Type B pancreatic cell (in vitro differentiated cells): ENCODE measurements around the gene RAB3IP. TPM values are rescaled to one million over a fixed set of nuclear protein-coding genes. Genes with fewer than 3 reads are reported as not detected.
A peak's percentile ranks its signal among the peaks of the same experiment; 100 is the strongest.

Experiments used
- DNase-seq: peaks from one replicate; pipeline ENCODE4 v3.0.0; 2021; ENCODE audit warnings: mixed read lengths; ENCODE audit not compliant: unreplicated experiment; ENCODE audit errors: extremely low spot score
- H3K27ac Mint-ChIP-seq: 2 replicates; pipeline ENCODE4 v1.8.0; 2021; ENCODE audit warnings: mild to moderate bottlenecking, mixed read lengths
- H3K27me3 Mint-ChIP-seq: 2 replicates; pipeline ENCODE4 v1.8.0; 2021; ENCODE audit warnings: mixed read lengths
- H3K36me3 Mint-ChIP-seq: 2 replicates; pipeline ENCODE4 v1.8.0; 2021; ENCODE audit warnings: mixed read lengths
- H3K4me1 Mint-ChIP-seq: one replicate; pipeline ENCODE4 v1.8.0; 2021; ENCODE audit warnings: mixed read lengths; ENCODE audit not compliant: unreplicated experiment
- H3K4me3 Mint-ChIP-seq: 2 replicates; pipeline ENCODE4 v1.8.0; 2021; ENCODE audit warnings: mild to moderate bottlenecking, mixed read lengths
- H3K9me3 Mint-ChIP-seq: 2 replicates; pipeline ENCODE4 v1.8.0; 2021; ENCODE audit warnings: mixed read lengths
- total RNA-seq: library from RNA; stranded (reverse); gene quantifications from 2 replicates; pipeline ENCODE4 v1.2.1, GENCODE V29; 2021; ENCODE audit warnings: low replicate concordance
- TF ChIP-seq, protein P1 (sequence below): fragments of 200-600 bp; sonication (generic); conservative IDR thresholded peaks from 2 replicates; pipeline ENCODE4 v1.5.0; 2021; ENCODE audit warnings: antibody characterized with exemption, mild to moderate bottlenecking

The RAB3IP gene
- total RNA-seq, 1 donor from 2014 or later = 24.3 TPM

DNA sequence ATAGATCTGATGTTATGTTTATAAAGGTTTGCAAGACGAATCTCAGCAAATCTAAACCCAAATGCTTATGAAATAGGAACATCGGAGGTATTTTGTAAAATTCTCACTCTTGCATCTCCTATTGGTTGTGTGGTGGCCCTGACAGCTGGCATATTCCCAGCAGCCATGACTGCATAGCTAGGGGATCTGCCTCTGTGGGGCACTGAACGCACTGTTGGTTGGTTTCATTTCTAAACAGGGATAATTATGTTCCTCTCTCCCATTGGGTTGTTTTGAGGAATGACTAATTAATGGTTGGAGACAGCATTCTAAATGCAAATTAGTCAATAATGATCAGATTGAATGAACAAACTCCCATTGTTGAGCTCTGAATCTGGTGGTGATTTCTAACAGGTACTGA is 36.8 kb upstream of the RAB3IP start:
- no peak for DNase-seq
- no peaks in the 10 kb centered on the region for H3K36me3 Mint-ChIP-seq
- no peaks in the 10 kb centered on the region for H3K9me3 Mint-ChIP-seq
- no peaks in the 10 kb centered on the region for H3K27me3 Mint-ChIP-seq
- H3K4me1 Mint-ChIP-seq = peaks cover 6% of the 10 kb centered on the region
- TF ChIP-seq, protein P1, sequence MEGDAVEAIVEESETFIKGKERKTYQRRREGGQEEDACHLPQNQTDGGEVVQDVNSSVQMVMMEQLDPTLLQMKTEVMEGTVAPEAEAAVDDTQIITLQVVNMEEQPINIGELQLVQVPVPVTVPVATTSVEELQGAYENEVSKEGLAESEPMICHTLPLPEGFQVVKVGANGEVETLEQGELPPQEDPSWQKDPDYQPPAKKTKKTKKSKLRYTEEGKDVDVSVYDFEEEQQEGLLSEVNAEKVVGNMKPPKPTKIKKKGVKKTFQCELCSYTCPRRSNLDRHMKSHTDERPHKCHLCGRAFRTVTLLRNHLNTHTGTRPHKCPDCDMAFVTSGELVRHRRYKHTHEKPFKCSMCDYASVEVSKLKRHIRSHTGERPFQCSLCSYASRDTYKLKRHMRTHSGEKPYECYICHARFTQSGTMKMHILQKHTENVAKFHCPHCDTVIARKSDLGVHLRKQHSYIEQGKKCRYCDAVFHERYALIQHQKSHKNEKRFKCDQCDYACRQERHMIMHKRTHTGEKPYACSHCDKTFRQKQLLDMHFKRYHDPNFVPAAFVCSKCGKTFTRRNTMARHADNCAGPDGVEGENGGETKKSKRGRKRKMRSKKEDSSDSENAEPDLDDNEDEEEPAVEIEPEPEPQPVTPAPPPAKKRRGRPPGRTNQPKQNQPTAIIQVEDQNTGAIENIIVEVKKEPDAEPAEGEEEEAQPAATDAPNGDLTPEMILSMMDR = no peak
- H3K27ac Mint-ChIP-seq = no peak overlapping the region
- no peak overlapping the region for H3K4me3 Mint-ChIP-seq

- peaks cover 6% of the 10 kb centered on the region for H3K4me1 Mint-ChIP-seq
- no peaks in the 10 kb centered on the region for H3K27me3 Mint-ChIP-seq
- TF ChIP-seq, protein P1 = no peak
- H3K36me3 Mint-ChIP-seq = no peaks in the 10 kb centered on the region
- H3K27ac Mint-ChIP-seq = no peak overlapping the region
- no peak for DNase-seq
- no peak overlapping the region for H3K4me3 Mint-ChIP-seq
- no peaks in the 10 kb centered on the region for H3K9me3 Mint-ChIP-seq
Measured at GRCh38 chr12:69703146-69703642, 35.5 kb upstream of the RAB3IP start.

DNA sequence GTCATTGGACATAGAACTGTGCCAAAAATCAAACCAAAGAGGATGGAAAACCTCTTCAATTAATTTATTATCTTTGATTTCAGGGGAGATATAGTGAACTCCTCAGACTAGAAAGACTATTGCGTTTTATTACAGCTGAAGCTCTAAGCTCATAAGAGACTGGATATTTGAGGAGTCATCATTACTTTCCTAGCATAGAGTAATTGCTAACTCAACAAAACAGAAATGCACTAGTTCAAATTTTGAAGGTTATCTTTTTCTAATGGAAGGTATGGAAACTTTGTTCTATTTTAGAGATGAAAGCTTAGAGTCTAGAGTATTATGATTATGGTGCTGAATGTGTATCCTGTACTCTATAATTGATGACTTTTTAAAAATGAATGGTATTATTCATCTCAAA is 34.3 kb upstream of the RAB3IP start:
- Mint-ChIP-seq H3K4me3 (no peak overlapping the region), H3K4me1 (peaks cover 6% of the 10 kb centered on the region), H3K27ac (no peak overlapping the region), H3K27me3 (no peaks in the 10 kb centered on the region), H3K36me3 (no peaks in the 10 kb centered on the region), H3K9me3 (peaks cover 6% of the 10 kb centered on the region)
- DNase-seq = no peak
- TF ChIP-seq, protein P1 = no peak

DNA sequence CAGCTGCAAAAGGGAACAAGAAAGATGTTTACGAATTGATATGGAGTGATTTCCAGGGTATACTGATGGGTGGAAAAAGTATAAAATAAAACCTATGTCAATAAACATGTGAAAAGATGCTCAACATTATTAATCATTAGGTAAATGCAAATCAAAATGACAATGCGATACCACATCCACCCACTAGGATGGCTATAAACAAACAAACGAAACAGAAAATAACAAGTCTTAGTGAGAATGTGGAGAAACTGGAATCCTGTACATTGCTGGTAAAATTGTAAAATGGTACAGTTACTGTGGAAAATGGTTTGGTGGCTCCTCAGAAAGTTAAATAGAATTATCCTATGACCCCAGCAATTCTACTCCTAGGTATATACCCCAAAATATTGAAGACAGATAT is 30.0 kb upstream of the RAB3IP start:
- H3K4me1 Mint-ChIP-seq = no peaks in the 10 kb centered on the region
- no peaks in the 10 kb centered on the region for H3K36me3 Mint-ChIP-seq
- H3K27ac Mint-ChIP-seq = no peak overlapping the region
- H3K4me3 Mint-ChIP-seq = no peak overlapping the region
- no peak for DNase-seq
- TF ChIP-seq, protein P1 = peak; percentile 70
- H3K9me3 Mint-ChIP-seq = peaks cover 11% of the 10 kb centered on the region
- H3K27me3 Mint-ChIP-seq = no peaks in the 10 kb centered on the region

DNA sequence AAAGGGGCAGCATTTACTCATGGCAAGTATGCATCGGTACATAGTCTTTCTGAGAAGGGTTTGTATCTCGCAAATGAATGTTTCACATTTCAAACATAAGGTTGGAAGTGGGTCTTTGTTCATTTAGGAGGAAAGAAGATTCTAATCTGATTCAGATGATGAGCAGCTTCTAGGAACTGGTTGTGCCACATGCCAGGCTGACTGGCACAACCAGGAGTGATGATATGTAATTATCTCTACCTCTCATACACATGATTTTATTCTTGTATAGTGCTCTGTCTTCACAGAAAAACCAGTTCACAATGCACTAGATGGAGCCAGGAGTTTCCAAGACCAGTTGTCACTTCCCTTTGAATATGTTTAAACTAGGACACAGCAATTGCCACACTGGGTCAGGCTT is 25.8 kb upstream of the RAB3IP start:
- Mint-ChIP-seq H3K27ac (no peak overlapping the region), H3K36me3 (no peaks in the 10 kb centered on the region), H3K9me3 (peaks cover 11% of the 10 kb centered on the region), H3K4me3 (no peak overlapping the region), H3K27me3 (no peaks in the 10 kb centered on the region), H3K4me1 (no peaks in the 10 kb centered on the region)
- TF ChIP-seq, protein P1 = no peak
- DNase-seq = no peak

DNA sequence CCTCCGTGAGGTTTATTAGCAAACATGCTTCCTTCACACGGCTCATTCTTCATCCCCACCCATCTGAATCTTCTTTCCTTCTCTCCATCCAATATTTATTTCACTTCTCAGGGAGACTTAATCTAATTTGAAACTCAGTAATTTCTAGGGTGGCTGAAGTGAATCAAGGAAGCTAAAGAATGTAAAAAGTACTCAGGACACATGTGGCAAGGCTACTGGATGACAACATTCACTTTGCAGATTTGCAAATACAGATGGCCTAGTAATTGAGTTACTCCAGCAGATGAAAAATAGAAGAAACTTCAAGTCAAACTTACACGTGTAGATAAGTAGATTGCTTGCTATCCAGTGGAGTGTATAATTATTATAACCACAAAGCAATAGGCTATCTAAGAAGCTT is 24.1 kb upstream of the RAB3IP start:
- no peak overlapping the region for H3K27ac Mint-ChIP-seq
- H3K4me3 Mint-ChIP-seq = no peak overlapping the region
- peaks cover 4% of the 10 kb centered on the region for H3K9me3 Mint-ChIP-seq
- H3K36me3 Mint-ChIP-seq = no peaks in the 10 kb centered on the region
- TF ChIP-seq, protein P1 = no peak
- no peaks in the 10 kb centered on the region for H3K27me3 Mint-ChIP-seq
- no peaks in the 10 kb centered on the region for H3K4me1 Mint-ChIP-seq
- DNase-seq = no peak
